HG03095 (cell line): ENCODE data around the gene RFESD.
A peak's percentile ranks its signal among the peaks of the same experiment; 100 is the strongest.

ENCODE experiments used
- ATAC-seq: cut with Tn5 transposase; IDR thresholded peaks from one replicate; pipeline ENCODE4 v1.9.1; 2021; ENCODE audit warnings: moderate library complexity; ENCODE audit not compliant: unreplicated experiment

RFESD gene

DNA sequence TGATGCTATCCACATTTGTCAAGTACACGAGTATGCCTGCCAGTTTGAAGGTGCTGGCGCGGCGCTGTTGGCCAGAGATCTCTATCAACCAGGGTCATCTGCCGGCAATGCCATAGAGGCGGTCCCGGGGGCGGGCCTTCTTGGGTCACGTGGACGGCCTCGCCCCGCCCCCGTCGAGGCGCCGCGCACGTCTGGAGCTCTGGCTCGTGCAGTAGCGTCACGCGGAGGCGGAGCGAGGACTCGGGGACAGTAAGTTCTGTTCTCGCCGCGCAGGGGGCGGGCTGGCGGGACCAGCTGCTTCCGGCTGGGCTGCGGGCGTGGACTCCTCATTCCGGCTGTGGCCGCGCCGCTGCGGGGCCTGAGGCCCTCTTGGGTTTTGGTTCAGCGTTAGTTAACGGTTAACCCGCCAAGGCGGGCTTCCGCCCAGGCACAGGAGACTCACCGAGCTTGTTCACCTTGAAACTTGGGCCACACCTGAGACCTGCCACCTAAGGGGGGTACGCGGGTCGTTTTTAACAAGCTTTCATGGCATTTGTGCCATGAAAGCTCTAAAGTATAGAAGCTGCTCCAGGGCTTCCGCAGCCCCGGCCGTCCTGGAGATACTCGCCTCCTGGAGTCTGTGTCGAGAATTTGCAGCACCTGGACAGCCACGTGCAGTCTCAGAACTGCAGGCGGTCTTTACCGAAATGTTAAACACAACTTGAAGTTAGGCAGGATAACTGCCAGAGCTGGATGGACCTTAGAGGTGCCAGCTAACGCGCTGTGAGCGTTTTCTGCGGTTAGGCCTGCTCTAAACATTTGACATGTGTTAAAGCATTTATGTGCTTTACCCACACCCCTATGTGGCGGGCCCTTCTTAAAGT, at the start of gene RFESD:
Gene RFESD (plus strand): TSS at position 209 of the 863 bp plus-strand sequence. CDS start 5,495 bp downstream, outside the sequence.
- ATAC-seq = peak; percentile 95

GRCh38 chr5:95599252-95599651, 47.3 kb upstream of the RFESD start:
- ATAC-seq = no peak

- ATAC-seq = no peak
These were observed 46.0 kb upstream of the RFESD start for GRCh38 chr5:95600557-95600956.

- ATAC-seq = no peak
These were observed 40.8 kb upstream of the RFESD start for GRCh38 chr5:95605786-95606185.

DNA sequence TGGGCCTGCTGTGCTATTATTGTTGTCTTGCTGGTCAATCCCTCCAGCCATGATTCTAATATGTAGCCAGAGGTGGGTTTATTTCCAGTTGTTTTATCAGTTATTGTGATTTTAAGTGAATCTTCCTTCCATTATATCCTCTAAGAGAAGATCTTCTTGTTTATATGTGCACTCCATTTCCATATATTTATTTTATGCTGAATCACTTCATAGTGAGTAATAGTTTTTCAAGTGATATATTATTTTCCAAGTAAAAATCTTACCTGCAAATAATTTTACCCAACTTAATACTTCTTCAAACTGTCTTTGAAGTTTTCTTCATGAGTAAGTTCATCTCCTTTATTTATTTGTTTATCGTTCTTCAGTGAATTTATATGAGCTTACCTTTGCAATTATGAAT, 40.2 kb upstream of the RFESD start:
- ATAC-seq = no peak

DNA sequence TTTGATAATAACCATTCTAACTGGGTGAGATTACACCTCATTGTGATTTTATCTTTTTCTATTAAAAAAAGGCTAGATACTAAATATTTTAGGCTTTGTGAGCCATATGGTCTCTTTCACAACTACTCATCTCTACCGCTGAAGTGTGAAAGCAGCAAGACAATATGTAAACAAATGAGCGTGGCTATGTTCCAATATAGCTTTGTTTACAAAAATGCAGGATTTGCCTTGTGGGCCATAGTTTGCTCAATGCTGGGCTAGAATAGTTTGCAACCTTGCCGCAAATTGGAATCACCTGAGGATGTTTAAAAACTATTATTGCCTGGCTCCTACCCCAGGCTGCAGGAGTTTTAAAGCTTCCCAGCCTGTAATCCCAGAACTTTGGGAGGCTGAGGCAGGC, 36.9 kb upstream of the RFESD start:
- ATAC-seq = no peak

DNA sequence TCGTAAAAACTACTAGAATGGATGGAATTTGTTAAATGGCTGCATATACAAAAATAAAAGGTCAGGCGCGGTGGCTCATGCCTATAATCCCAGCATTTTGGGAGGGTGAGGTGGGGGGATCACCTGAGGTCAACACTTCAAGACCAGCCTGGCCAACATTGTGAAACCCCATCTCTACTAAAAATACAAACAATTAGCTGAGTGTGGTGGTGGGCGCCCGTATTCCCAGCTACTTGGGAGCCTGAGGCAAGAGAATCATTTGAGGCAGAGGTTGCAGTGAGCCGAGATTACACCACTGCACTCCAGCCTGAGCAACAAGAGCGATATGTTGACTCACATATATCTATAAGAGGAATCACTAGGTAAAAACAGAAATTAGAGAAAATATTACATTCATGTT, 36.0 kb upstream of the RFESD start:
- ATAC-seq = no peak

GRCh38 chr5:95611396-95611795, 35.2 kb upstream of the RFESD start:
- no peak for ATAC-seq

DNA sequence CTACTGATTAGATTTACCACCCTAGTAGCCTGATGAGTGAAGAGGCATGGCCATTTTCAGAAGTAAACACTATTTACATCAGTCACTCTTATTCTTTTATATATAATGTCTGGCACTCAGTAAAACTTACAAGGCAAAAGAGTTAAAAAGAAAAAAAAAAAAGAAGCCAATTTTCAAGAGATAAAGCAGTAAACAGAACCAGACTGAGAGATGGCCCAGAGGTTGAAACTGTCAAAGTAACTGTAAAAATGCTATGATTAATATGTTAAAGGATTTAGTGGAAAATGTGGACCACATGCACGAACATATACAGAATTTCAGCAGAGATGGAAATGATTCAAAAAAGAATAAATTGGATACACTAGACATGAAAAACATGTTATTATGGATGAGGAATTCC, 33.1 kb upstream of the RFESD start:
- no peak for ATAC-seq

DNA sequence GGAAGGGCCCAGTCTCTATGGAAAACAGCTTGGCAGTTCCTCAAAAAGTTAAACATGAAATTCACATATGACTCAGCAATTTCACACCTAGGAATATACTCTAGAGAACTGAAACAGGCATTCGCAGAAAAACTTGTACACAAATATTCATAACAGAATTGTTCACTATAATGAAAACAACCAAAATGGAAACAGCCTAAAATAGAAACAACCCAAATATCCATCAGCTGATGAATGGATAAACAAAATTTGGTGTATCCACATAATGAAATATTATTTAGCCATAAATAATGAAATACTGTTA, 31.5 kb upstream of the RFESD start:
- no peak for ATAC-seq

DNA sequence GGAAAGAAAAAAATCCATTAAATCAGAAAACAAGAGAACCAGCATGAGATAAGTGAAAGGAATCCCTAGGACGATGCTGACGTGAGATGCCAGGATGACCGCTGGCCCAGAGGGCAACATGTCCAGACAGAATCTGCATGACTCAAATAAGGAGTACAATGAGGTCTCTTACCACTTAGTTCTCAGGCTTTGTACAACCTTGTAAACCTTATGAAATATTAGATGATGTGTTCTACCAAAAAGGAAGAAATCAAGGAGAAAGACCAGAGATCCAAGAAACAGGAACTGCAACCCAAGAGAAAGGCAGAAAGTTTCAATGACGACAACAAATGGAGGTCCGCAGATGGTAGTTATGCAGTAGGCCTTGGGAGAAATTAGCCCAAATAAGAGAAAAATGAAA, 29.5 kb upstream of the RFESD start:
- no peak for ATAC-seq

DNA sequence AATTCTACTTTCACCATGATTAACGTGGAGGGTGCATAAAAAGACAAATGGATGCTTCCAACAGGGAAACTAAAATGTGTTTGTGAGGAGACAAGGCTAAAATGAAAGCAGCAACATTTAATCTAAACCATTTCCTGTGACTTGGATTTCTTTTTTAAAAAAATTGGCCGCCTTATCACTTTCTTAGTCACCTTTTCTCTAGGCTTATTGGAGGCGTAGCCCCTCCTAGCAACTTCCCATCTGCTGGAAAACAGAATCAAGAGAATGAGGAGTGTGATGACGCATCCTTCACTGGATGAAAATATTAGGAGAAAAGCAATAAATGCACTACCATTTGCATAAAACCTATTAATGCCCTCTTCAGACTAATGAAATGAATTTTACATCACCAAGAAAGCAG, 27.5 kb upstream of the RFESD start:
- no peak for ATAC-seq

GRCh38 chr5:95619514-95620029, 27.0 kb upstream of the RFESD start:
- no peak for ATAC-seq

DNA sequence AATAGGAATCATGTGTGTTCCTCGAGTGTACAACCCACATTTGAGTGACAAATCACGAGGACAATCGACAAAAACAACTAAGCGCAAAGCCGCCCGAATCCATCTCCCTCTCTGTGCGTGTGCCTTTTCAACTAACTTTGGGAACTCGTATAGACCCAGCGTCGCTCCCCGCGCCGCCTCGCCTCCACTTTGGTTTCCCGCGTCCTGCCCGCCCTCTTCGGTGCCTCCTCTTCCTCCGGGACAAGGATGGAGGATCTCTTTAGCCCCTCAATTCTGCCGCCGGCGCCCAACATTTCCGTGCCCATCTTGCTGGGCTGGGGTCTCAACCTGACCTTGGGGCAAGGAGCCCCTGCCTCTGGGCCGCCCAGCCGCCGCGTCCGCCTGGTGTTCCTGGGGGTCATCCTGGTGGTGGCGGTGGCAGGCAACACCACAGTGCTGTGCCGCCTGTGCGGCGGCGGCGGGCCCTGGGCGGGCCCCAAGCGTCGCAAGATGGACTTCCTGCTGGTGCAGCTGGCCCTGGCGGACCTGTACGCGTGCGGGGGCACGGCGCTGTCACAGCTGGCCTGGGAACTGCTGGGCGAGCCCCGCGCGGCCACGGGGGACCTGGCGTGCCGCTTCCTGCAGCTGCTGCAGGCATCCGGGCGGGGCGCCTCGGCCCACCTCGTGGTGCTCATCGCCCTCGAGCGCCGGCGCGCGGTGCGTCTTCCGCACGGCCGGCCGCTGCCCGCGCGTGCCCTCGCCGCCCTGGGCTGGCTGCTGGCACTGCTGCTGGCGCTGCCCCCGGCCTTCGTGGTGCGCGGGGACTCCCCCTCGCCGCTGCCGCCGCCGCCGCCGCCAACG, 26.3 kb upstream of the RFESD start, which contains the start of gene GPR150:
Gene GPR150 (plus strand): TSS at position 58 of the 840 bp plus-strand sequence. CDS start 189 bp downstream, at position 247.
- ATAC-seq = peak; percentile 68

DNA sequence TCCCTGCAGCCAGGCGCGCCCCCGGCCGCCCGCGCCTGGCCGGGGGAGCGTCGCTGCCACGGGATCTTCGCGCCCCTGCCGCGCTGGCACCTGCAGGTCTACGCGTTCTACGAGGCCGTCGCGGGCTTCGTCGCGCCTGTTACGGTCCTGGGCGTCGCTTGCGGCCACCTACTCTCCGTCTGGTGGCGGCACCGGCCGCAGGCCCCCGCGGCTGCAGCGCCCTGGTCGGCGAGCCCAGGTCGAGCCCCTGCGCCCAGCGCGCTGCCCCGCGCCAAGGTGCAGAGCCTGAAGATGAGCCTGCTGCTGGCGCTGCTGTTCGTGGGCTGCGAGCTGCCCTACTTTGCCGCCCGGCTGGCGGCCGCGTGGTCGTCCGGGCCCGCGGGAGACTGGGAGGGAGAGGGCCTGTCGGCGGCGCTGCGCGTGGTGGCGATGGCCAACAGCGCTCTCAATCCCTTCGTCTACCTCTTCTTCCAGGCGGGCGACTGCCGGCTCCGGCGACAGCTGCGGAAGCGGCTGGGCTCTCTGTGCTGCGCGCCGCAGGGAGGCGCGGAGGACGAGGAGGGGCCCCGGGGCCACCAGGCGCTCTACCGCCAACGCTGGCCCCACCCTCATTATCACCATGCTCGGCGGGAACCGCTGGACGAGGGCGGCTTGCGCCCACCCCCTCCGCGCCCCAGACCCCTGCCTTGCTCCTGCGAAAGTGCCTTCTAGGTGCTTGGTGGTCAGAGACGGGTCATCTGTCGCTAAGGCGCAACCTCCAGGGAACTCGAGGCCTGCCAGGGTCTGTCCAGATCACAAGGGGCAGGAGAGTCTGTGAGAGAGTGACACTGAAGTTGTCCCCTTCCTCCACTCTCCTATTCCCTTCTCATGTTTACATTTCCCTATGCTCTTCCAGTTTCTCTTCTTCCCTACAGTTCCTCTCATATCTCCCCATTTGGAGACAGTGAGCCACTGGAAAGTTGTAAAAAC, 25.4 kb upstream of the RFESD start:
- peak; percentile 45 for ATAC-seq

GRCh38 chr5:95621839-95622629, 24.5 kb upstream of the RFESD start:
- no peak for ATAC-seq

DNA sequence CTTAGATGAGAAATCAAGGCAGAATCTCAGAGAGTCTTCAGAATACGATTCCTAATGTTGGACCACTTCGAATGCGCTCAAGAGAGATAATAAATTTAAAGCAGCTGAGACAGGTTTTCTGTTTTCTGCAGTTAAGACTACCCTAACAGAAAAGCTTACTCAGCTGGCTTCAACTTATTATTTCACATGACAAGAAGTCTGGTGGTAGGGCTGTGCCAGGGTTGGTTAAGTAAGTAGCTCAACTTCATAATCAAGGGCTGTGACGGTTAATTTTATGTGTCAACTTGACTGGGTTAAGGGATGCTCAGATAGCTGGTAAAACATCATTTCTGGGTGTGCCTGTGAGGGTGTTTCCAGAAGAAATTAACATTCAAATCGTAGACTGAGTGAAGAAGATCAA, 22.9 kb upstream of the RFESD start:
- ATAC-seq = no peak

GRCh38 chr5:95624368-95624767, 22.2 kb upstream of the RFESD start:
- ATAC-seq = no peak

DNA sequence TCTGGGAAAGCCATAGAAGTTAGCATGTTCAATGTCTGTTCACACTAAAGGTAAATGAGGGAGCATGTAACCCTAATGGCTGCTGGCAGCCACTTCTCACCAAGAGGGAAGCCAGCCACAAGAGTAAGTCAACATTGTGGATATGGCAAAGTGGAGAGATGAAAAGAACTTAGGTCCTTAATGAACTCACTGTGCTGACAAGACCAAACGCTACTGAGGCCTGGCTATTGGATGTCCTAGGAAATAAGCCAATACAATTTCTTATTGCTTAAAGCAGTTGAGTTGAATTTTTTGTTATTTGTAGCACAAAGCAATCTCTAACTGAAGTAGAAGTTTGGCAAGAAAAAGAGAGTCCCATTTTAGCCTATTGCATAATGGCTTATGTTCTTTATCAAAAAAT, 19.9 kb upstream of the RFESD start:
- ATAC-seq = no peak
